Stomach (tissue), 9 donors: ENCODE results near the gene ATOH8. TPM values are rescaled to one million over a fixed set of nuclear protein-coding genes. Genes with fewer than 3 reads are reported as not detected.

Experiments
- DNase-seq, 2 donors: peaks; one replicate each; pipeline versions ENCODE4 v3.0.0 to v3.0.0-alpha.2; 2013 to 2019
- H3K27ac ChIP-seq, 5 donors: fragments of 200-600 bp in 4 of 5; sonication (generic) in 4 of 5; one replicate each; pipeline ENCODE4 v1.5.1; 2013 to 2019; ENCODE audit warnings: mild to moderate bottlenecking in 1 of 5, moderate library complexity in 1 of 5
- H3K27me3 ChIP-seq, 3 donors: fragments of 200-600 bp; sonication (generic); one replicate each; pipeline ENCODE4 v1.5.1; 2017 to 2019; ENCODE audit warnings: mixed run types in 1 of 3
- H3K36me3 ChIP-seq, 4 donors: fragments of 200-600 bp; sonication (generic); 1 replicate in 3 of 4; 2 replicates in 1 of 4; pipeline ENCODE4 v1.5.1; 2016 to 2019
- H3K4me1 ChIP-seq, 4 donors: fragments of 200-600 bp; sonication (generic); one replicate each; pipeline ENCODE4 v1.5.1; 2016 to 2019
- H3K4me3 ChIP-seq, 4 donors: fragments of 200-600 bp; sonication (generic) in 3 of 4; one replicate each; pipeline ENCODE4 v1.5.1; 2016 to 2019; ENCODE audit warnings: mild to moderate bottlenecking in 1 of 4
- H3K9me3 ChIP-seq, 4 donors: fragments of 200-600 bp; sonication (generic); one replicate each; pipeline ENCODE4 v1.5.1; 2016 to 2019
- EP300 ChIP-seq: sonication (generic); formaldehyde crosslinking; IDR thresholded peaks from one replicate; pipeline ENCODE4 v1.6.1; 2017; ENCODE audit warnings: antibody characterized with exemption
- POLR2A ChIP-seq, 4 donors: fragments of 450-650 bp; IDR thresholded peaks; one replicate each; pipeline ENCODE4 v1.6.1; 2016; ENCODE audit warnings: antibody characterized with exemption in 4 of 4, control low read depth in 2 of 4, mild to moderate bottlenecking in 1 of 4, moderate library complexity in 1 of 4
- POLR2AphosphoS5 ChIP-seq, 3 donors: sonication (generic); formaldehyde crosslinking; IDR thresholded peaks; one replicate each; pipeline ENCODE4 v1.6.1; 2016; ENCODE audit warnings: antibody characterized with exemption in 3 of 3
- WGBS, 5 donors: extraction: QIAGEN DNeasy Blood & Tissue Kit in 3 of 5; methylation state at CpG; one replicate each; pipeline versions ENCODE4 v1.1.5 to v1.1.7; 2013 to 2018; 5-methylcytosine and 5-hydroxymethylcytosine counted together
- intact Hi-C: fragments of 100-400 bp; cut with DNase I; formaldehyde crosslinking; loops from one replicate; pipeline ENCODE4 v1.15.1; 2023; ENCODE audit warnings: low total_unique reads
- polyA plus RNA-seq, 3 donors: library from polyadenylated mRNA; stranded (reverse); fragments of 200-250 nt; gene quantifications; one replicate each; pipeline ENCODE4 v1.2.3, GENCODE V29; 2013
- total RNA-seq, 5 donors: library from RNA; depleted of rRNA; stranded (reverse); fragments of >200 nt; gene quantifications; one replicate each; pipeline versions ENCODE4 v1.1.0 to v1.2.3, GENCODE V29; 2014 to 2016
- TF ChIP-seq, protein P1 (sequence below), 7 experiments: fragments of 450-650 bp in 4 of 7; fragments of 200-600 bp in 3 of 7; sonication (generic) in 3 of 7; IDR thresholded peaks; one replicate each; pipeline ENCODE4 v1.5.1; 2016 to 2019; ENCODE audit warnings: antibody characterized with exemption in 7 of 7, control low read depth in 2 of 7, mild to moderate bottlenecking in 1 of 7
- donor health status: healthy with polysubstance abuse.
- donor health status: Bipolar disorder and iron deficiency.
- donor health status: healthy.

The ATOH8 gene
- total and polyA plus RNA-seq, 8 donors: 2.3 to 23.2 (median 13.3) TPM

DNA sequence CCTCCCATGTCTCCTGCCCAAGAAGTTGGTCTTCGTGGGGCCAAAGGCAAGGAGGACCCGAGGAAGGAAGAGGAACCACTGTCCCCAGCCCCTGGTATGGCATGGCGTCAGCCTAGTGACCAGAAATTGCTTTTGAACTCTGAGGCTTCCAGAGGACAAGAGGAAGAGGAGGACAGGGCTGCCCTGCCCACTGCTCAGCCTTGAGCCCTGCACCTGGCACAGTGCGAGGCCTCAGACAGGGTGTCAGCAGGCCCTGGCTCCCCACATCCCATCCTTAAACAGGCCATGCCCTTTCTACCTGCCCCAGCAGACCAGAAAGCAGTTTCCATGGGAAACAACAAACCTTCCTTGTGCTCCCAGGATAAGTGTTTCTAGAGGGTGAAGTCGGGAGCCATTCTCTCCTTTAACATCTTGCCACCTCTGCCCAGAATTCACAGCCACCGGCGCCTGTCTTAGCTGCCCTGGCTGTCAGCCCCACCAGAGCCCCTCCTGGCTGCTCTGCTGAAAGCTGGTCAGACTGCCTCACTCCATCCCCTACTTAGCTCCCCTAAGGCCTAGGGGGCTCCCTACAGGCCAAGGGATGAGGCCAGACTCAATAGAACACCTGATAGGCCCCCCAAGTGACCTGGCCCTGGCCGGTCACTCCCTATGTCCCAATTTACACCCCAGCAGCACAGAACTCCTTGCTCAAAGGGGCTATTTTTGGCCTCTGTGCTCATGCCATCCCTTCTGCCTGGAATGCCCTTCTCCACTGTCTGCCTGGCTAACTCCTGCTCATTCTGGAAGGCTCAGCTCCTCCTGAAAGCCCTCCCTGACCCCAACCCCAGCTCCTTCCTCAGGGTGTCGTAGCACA, 20.6 kb downstream of the ATOH8 start:
- H3K4me3 ChIP-seq: no peak overlapping the region
- peak overlapping the region in 4 of 5 donors; percentile 81 to 87 (median 86) for H3K27ac ChIP-seq
- H3K36me3 ChIP-seq: peaks cover 0 to 24% (median 5%) of the 10 kb centered on the region in 4 donors
- H3K27me3 ChIP-seq: peaks cover 0 to 6% (median 0%) of the 10 kb centered on the region in 3 donors
- DNase-seq: no peak
- intact Hi-C loops: no loop called here
- 85 to 94% (median 87%) methylated on average over 9 of the region's 9 CpGs for WGBS, 5 donors
- H3K9me3 ChIP-seq: no peaks in the 10 kb centered on the region
- no peak for TF ChIP-seq POLR2A (IDR thresholded peaks at IDR 0.05)
- TF ChIP-seq EP300: no peak
- peak in 1 of 3 donors; percentile 21 for TF ChIP-seq POLR2AphosphoS5 (IDR thresholded peaks at IDR 0.05)
- H3K4me1 ChIP-seq: peaks cover 53 to 76% (median 64%) of the 10 kb centered on the region in 4 donors

DNA sequence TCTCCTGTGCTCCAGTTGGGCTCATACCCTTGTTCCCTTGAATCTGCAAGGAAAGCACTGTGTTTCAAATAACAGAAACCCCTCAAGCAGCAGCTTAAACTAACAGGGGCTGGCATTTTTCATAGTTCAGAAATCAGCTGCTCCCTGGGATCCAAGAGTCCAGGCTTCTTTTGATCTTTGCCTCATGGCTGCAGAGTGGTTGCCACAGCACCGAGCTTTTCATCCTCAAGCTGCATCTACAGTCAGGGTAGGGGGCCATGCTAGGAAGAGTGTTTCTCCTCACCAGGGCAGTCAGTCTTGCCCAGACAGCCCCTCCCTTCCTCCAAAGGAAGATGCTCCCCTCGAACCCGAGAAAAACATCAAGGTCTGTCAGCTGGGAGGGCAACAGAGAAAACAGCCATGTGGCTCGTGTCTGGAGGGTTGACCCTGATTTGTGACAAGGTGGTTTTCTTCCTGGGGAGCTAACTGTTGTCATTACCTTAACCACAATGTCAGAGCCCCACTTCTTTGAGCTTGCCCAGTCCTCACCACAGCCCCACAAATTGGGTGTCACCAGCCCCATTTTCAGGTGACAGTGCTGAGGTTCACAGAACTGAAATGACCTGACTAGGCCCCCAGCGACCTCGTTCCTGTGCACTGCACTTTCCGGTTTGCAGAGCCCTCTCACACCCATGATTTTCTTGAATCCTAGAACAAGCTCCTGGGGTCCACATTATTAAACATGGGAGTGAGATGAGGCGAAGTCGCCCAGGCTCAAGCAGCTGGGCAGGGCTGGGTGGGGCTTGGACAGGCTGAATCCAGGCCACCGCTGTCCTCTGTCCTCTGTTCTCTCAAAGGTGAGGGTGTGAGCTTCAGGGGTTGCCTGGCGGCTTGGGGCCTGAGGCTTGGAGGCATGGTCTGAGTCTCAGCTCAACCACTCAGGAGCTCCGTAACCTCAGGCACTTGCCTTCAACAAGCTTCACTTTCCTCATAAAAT, 21.9 kb downstream of the ATOH8 start:
- Histone ChIP-seq H3K27ac (peak overlapping the region in 1 of 5 donors; percentile 87), H3K4me3 (no peak overlapping the region), H3K36me3 (peaks cover 0 to 30% (median 9%) of the 10 kb centered on the region in 4 donors), H3K27me3 (peaks cover 0 to 6% (median 0%) of the 10 kb centered on the region in 3 donors), H3K9me3 (no peaks in the 10 kb centered on the region), H3K4me1 (peaks cover 39 to 73% (median 55%) of the 10 kb centered on the region in 4 donors)
- intact Hi-C loops: no loop called here
- WGBS, 5 donors: 80 to 94% (median 92%) methylated on average over 11 to 12 of the region's 12 CpGs
- DNase-seq: no peak
- no peak for TF ChIP-seq EP300
- no peak for TF ChIP-seq POLR2A (IDR thresholded peaks at IDR 0.05)
- TF ChIP-seq, protein P1, sequence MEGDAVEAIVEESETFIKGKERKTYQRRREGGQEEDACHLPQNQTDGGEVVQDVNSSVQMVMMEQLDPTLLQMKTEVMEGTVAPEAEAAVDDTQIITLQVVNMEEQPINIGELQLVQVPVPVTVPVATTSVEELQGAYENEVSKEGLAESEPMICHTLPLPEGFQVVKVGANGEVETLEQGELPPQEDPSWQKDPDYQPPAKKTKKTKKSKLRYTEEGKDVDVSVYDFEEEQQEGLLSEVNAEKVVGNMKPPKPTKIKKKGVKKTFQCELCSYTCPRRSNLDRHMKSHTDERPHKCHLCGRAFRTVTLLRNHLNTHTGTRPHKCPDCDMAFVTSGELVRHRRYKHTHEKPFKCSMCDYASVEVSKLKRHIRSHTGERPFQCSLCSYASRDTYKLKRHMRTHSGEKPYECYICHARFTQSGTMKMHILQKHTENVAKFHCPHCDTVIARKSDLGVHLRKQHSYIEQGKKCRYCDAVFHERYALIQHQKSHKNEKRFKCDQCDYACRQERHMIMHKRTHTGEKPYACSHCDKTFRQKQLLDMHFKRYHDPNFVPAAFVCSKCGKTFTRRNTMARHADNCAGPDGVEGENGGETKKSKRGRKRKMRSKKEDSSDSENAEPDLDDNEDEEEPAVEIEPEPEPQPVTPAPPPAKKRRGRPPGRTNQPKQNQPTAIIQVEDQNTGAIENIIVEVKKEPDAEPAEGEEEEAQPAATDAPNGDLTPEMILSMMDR (IDR thresholded peaks at IDR 0.05): no peak
- no peak for TF ChIP-seq POLR2AphosphoS5 (IDR thresholded peaks at IDR 0.05)

- peaks cover 0 to 30% (median 14%) of the 10 kb centered on the region in 4 donors for H3K36me3 ChIP-seq
- TF ChIP-seq POLR2AphosphoS5 (IDR thresholded peaks at IDR 0.05) (no peak), EP300 (no peak), POLR2A (IDR thresholded peaks at IDR 0.05) (no peak)
- TF ChIP-seq, protein P1 (IDR thresholded peaks at IDR 0.05): no peak
- no peak overlapping the region for H3K4me3 ChIP-seq
- peaks cover 30 to 69% (median 48%) of the 10 kb centered on the region in 4 donors for H3K4me1 ChIP-seq
- WGBS, 5 donors: 83 to 94% (median 87%) methylated on average over 8 to 9 of the region's 9 CpGs
- no peaks in the 10 kb centered on the region for H3K9me3 ChIP-seq
- H3K27me3 ChIP-seq: peaks cover 0 to 6% (median 0%) of the 10 kb centered on the region in 3 donors
- H3K27ac ChIP-seq: no peak overlapping the region
- intact Hi-C loops: no loop called here
- DNase-seq: no peak
These were observed 22.9 kb downstream of the ATOH8 start for GRCh38 chr2:85776672-85777071.

GRCh38 chr2:85777441-85777861, 23.7 kb downstream of the ATOH8 start:
- TF ChIP-seq POLR2AphosphoS5 (IDR thresholded peaks at IDR 0.05): peak in 2 of 3 donors; percentile 56 to 57
- TF ChIP-seq, protein P1 (IDR thresholded peaks at IDR 0.05): no peak
- no peak for TF ChIP-seq EP300
- H3K27ac ChIP-seq: no peak overlapping the region
- intact Hi-C loops: no loop called here
- no peak overlapping the region for H3K4me3 ChIP-seq
- DNase-seq: no peak
- H3K4me1 ChIP-seq: peaks cover 25 to 61% (median 40%) of the 10 kb centered on the region in 4 donors
- H3K36me3 ChIP-seq: peaks cover 0 to 30% (median 14%) of the 10 kb centered on the region in 4 donors
- 51 to 69% (median 61%) methylated on average over 8 of the region's 8 CpGs for WGBS, 5 donors
- H3K9me3 ChIP-seq: no peaks in the 10 kb centered on the region
- peaks cover 0 to under 1% (median 0%) of the 10 kb centered on the region in 3 donors for H3K27me3 ChIP-seq
